HG03460 (cell line): Measurements from ENCODE around the gene ZG16.

Experiments used
- ATAC-seq: cut with Tn5 transposase; IDR thresholded peaks from one replicate; pipeline ENCODE4 v1.9.1; 2021; ENCODE audit not compliant: unreplicated experiment

ZG16 gene

GRCh38 chr16:29820271-29820701 is 42.2 kb downstream of the ZG16 start, which contains the start of gene MVP:
Gene MVP, plus strand, starts transcription at chr16:29820462. Its CDS starts 10,088 bp downstream, at chr16:29830550.
- no peak for ATAC-seq

DNA sequence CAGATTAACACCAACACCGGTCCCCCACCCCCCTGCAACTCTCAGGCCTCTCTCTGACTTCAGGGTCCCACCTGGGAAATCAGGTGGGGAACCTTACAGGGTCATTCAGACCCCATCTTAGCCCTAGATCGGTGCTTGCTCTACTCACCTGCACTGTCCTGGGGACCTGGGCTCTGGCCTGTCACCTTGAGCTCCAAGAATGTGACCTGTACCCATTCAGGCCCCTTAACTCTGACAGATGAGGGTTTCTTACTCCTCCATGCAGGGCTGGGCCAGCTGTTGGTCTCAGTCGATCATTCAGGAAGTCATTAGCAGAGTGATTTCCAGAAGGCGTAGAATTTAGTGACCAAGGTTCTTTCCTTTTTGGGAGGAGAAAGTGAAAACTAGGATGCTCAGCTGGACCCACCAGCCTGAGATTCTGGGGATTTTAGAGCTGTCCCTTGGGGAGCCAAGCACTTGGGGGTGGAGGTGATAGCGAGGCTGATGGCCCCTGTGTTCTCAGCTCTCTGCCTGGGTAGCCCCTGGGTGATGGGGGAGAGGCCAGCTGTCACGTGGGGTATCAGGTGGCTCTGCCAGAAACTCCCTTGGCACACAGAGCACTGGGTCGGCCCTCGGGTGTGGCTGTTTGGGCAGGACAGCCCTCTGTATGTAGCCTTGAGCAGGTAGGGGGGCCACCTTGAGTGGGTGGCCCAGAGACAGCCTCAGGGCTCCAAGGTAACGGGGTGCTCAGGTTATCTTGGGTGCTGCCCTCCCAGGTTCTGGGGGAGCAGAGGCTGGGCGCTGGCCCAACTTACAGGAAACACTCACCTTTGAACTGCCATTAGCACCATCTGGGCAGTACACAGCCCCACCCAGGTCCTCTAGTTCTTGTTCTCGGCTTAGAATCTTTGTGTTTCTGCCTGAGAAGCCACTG is 42.9 kb downstream of the ZG16 start:
- no peak for ATAC-seq

- ATAC-seq = no peak
Observed at GRCh38 chr16:29821643-29822115, 43.6 kb downstream of the ZG16 start.

GRCh38 chr16:29824589-29825144 is 46.6 kb downstream of the ZG16 start:
- ATAC-seq = no peak

- ATAC-seq = no peak
Observed at GRCh38 chr16:29825145-29826044, 47.3 kb downstream of the ZG16 start.

GRCh38 chr16:29826342-29826695 is 48.3 kb downstream of the ZG16 start:
- ATAC-seq = no peak

- ATAC-seq = no peak
Observed at GRCh38 chr16:29830774-29831173, 52.7 kb downstream of the ZG16 start.

GRCh38 chr16:29831490-29831889 is 53.4 kb downstream of the ZG16 start:
- ATAC-seq = no peak
